ENCODE data around the gene KATNAL2.

The KATNAL2 gene

DNA sequence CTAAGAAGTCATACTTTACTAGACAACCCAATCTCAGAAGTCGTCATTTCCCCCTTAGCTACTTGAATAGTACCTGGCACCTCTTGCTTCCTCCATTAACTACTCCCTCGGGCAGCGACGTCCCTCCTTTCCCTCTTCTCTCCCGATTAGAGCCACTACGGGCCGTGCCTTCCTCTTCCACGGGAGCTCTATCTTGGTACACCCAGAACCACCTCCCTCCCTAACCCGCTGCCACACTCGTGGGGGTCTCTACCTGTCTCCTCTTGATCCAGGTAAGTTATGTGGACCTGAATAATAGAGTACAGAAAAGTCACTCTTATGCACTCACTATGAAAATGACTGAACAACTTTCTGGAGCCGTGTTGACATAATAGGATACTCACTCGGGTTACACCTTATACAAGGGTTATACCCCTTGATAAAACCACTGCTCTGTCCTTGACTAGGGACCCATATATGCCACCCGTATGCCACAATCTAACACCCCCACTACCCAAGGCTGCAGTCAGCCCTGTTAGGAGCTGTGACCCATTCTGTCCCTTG, 233.5 kb downstream of the KATNAL2 start:
- DNase-seq (ENCODE audit: low read depth) = no peak
- H3K4me3 ChIP-seq (ENCODE audit: low read depth, low read length) = peak overlapping the region; percentile 97
- TF ChIP-seq, protein P1, sequence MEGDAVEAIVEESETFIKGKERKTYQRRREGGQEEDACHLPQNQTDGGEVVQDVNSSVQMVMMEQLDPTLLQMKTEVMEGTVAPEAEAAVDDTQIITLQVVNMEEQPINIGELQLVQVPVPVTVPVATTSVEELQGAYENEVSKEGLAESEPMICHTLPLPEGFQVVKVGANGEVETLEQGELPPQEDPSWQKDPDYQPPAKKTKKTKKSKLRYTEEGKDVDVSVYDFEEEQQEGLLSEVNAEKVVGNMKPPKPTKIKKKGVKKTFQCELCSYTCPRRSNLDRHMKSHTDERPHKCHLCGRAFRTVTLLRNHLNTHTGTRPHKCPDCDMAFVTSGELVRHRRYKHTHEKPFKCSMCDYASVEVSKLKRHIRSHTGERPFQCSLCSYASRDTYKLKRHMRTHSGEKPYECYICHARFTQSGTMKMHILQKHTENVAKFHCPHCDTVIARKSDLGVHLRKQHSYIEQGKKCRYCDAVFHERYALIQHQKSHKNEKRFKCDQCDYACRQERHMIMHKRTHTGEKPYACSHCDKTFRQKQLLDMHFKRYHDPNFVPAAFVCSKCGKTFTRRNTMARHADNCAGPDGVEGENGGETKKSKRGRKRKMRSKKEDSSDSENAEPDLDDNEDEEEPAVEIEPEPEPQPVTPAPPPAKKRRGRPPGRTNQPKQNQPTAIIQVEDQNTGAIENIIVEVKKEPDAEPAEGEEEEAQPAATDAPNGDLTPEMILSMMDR (IDR thresholded peaks at IDR 0.05; ENCODE audit: insufficient read depth, low read depth, low read length, missing control alignments) = no peak

DNA sequence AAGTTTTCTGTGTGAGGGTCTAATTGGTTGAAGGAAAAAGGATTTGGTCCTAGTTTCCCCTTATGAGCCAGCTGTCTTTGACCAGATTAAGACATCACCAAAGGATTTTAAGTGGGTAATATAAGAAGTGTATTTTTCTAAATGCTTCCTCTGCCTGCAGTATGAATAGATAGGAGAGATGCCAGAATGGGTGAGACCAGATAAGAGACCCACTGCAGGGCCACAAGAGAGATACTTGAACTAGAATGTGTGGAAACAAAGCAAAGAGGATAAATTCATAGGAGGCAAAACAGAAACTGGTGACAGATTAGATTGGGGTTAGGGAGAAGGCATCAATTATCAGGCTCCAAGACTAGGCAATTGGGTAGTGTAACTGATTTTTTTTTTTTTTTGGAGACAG, 234.0 kb downstream of the KATNAL2 start:
- peak overlapping the region; percentile 97; the same call in 1 of the 2 replicates for H3K4me3 ChIP-seq (ENCODE audit: low read depth, low read length)
- no peak for DNase-seq (ENCODE audit: low read depth)
- TF ChIP-seq, protein P1 (IDR thresholded peaks at IDR 0.05; ENCODE audit: insufficient read depth, low read depth, low read length, missing control alignments) = no peak

Data from GM12865 (cell line).